MM.1S (cell line): Measurements from ENCODE around the gene CCNF.

Experiments used
- DNase-seq: peaks from one replicate; pipeline ENCODE4 v3.0.0-alpha.2; 2015
- H2AFZ ChIP-seq: fragments of 300-600 bp; sonication (generic); 2 replicates; pipeline ENCODE4 v1.6.0; 2016; ENCODE audit warnings: antibody characterized with exemption, low read length
- H3F3A ChIP-seq: fragments of 300-600 bp; sonication (generic); 2 replicates; pipeline ENCODE4 v1.6.1; 2016; ENCODE audit warnings: mild to moderate bottlenecking, antibody characterized with exemption, low read length, moderate library complexity, mixed read lengths; ENCODE audit not compliant: insufficient read depth
- H3K27ac ChIP-seq: fragments of 300-600 bp; sonication (generic); 2 replicates; pipeline ENCODE4 v1.5.1; 2016; ENCODE audit warnings: mild to moderate bottlenecking, low read length
- H3K27me3 ChIP-seq: fragments of 300-600 bp; sonication (generic); replicated peaks from 2 replicates; pipeline ENCODE4 v1.6.0; 2016; ENCODE audit warnings: low read length; ENCODE audit not compliant: insufficient read depth
- H3K36me3 ChIP-seq: fragments of 300-600 bp; sonication (generic); replicated peaks from 2 replicates; pipeline ENCODE4 v1.6.1; 2016; ENCODE audit warnings: mild to moderate bottlenecking, low read length, mixed read lengths; ENCODE audit not compliant: insufficient read depth
- H3K4me1 ChIP-seq: fragments of 300-600 bp; sonication (generic); 2 replicates; pipeline ENCODE4 v1.6.1; 2016; ENCODE audit warnings: low read length, mixed read lengths
- H3K4me2 ChIP-seq: fragments of 300-600 bp; sonication (generic); 2 replicates; pipeline ENCODE4 v1.6.0; 2016; ENCODE audit warnings: low read depth, low read length
- H3K4me3 ChIP-seq: fragments of 300-600 bp; sonication (generic); 2 replicates; pipeline ENCODE4 v1.5.1; 2016; ENCODE audit warnings: low read length, mixed read lengths
- H3K79me2 ChIP-seq: fragments of 300-600 bp; sonication (generic); 2 replicates; pipeline ENCODE4 v1.6.1; 2016; ENCODE audit warnings: mixed run types, low read length, mixed read lengths
- H3K9ac ChIP-seq: fragments of 300-600 bp; sonication (generic); 2 replicates; pipeline ENCODE4 v1.6.1; 2016; ENCODE audit warnings: low read length, mixed read lengths
- H3K9me2 ChIP-seq: fragments of 300-600 bp; sonication (generic); replicated peaks from 2 replicates; pipeline ENCODE4 v1.6.1; 2016; ENCODE audit warnings: mild to moderate bottlenecking, low read length, mixed read lengths; ENCODE audit not compliant: insufficient read depth
- H3K9me3 ChIP-seq: fragments of 300-600 bp; sonication (generic); replicated peaks from 2 replicates; pipeline ENCODE4 v1.6.1; 2016; ENCODE audit warnings: mild to moderate bottlenecking, low read length, mixed read lengths; ENCODE audit not compliant: insufficient read depth
- H4K20me1 ChIP-seq: fragments of 300-600 bp; sonication (generic); 2 replicates; pipeline ENCODE4 v1.6.1; 2016; ENCODE audit warnings: mild to moderate bottlenecking, low read length, moderate library complexity, mixed read lengths; ENCODE audit not compliant: insufficient read depth
- CTCF ChIP-seq: fragments of 300-600 bp; sonication (generic); IDR thresholded peaks from 2 replicates; pipeline ENCODE4 v1.5.1; 2016; ENCODE audit warnings: antibody characterized with exemption, low read length, mixed read lengths
- EZH2 ChIP-seq: fragments of 300-600 bp; sonication (generic); optimal IDR thresholded peaks from 2 replicates; pipeline ENCODE3; 2017; ENCODE audit warnings: low read depth, mild to moderate bottlenecking, antibody characterized with exemption, low read length, mixed read lengths
- EZH2phosphoT487 ChIP-seq: fragments of 300-600 bp; sonication (generic); IDR thresholded peaks from 2 replicates; pipeline ENCODE4 v1.6.1; 2018; ENCODE audit warnings: antibody characterized with exemption, low read length

Gene CCNF

GRCh38 chr16:2469399-2470233 lies 40.4 kb downstream of the CCNF start:
- Histone ChIP-seq H3K79me2 (no peaks in the 10 kb centered on the region), H3K9me2 (no peaks in the 10 kb centered on the region), H3K27ac (no peak overlapping the region), H3K9me3 (no peaks in the 10 kb centered on the region), H3K4me1 (0 out of 2 replicates have a peak, but pooled peaks cover 2% of the 10 kb centered on the region), H3F3A (no peaks in the 10 kb centered on the region), H2AFZ (no peak overlapping the region), H3K4me2 (no peak overlapping the region), H3K36me3 (no peaks in the 10 kb centered on the region), H4K20me1 (no peaks in the 10 kb centered on the region), H3K27me3 (peaks cover 52% of the 10 kb centered on the region), H3K4me3 (no peak overlapping the region), H3K9ac (no peak overlapping the region)
- TF ChIP-seq EZH2phosphoT487 (no peak), CTCF (no peak), EZH2 (no peak)
- no peak for DNase-seq

GRCh38 chr16:2470234-2470601 lies 41.0 kb downstream of the CCNF start:
- H3K27me3 ChIP-seq = peaks cover 52% of the 10 kb centered on the region
- H3F3A ChIP-seq = no peaks in the 10 kb centered on the region
- H4K20me1 ChIP-seq = no peaks in the 10 kb centered on the region
- DNase-seq = no peak
- H3K27ac ChIP-seq = no peak overlapping the region
- no peak for TF ChIP-seq EZH2
- TF ChIP-seq CTCF = no peak
- no peak for TF ChIP-seq EZH2phosphoT487
- H3K9me2 ChIP-seq = no peaks in the 10 kb centered on the region
- H3K9me3 ChIP-seq = no peaks in the 10 kb centered on the region
- H3K4me3 ChIP-seq = no peak overlapping the region
- H3K9ac ChIP-seq = no peak overlapping the region
- no peaks in the 10 kb centered on the region for H3K79me2 ChIP-seq
- no peak overlapping the region for H3K4me2 ChIP-seq
- H3K4me1 ChIP-seq = 0 out of 2 replicates have a peak, but pooled peaks cover 2% of the 10 kb centered on the region
- no peaks in the 10 kb centered on the region for H3K36me3 ChIP-seq
- no peak overlapping the region for H2AFZ ChIP-seq

- no peak overlapping the region for H3K4me2 ChIP-seq
- peaks cover under 1% of the 10 kb centered on the region; the same call in 1 of the 2 replicates for H3K79me2 ChIP-seq
- H3K27ac ChIP-seq = no peak overlapping the region
- TF ChIP-seq EZH2 (no peak), EZH2phosphoT487 (no peak), CTCF (no peak)
- H3K9me2 ChIP-seq = no peaks in the 10 kb centered on the region
- H3K9ac ChIP-seq = no peak overlapping the region
- H2AFZ ChIP-seq = no peak overlapping the region
- no peak overlapping the region for H3K4me3 ChIP-seq
- 0 out of 2 replicates have a peak, but pooled peaks cover 2% of the 10 kb centered on the region for H3K4me1 ChIP-seq
- H4K20me1 ChIP-seq = no peaks in the 10 kb centered on the region
- peaks cover 52% of the 10 kb centered on the region for H3K27me3 ChIP-seq
- no peaks in the 10 kb centered on the region for H3F3A ChIP-seq
- no peak for DNase-seq
- H3K36me3 ChIP-seq = no peaks in the 10 kb centered on the region
- no peaks in the 10 kb centered on the region for H3K9me3 ChIP-seq
Observed at GRCh38 chr16:2470603-2471015, 41.4 kb downstream of the CCNF start.
